Colon (tissue), 2 donors: ENCODE results near the gene CEP20.

ENCODE experiments used
- FAIRE-seq: peaks from 2 replicates; lab custom pipeline; 2012; peaks lifted over from hg19 to GRCh38; lab: Jason Lieb, UNC
- donor health status: control.
- donor health status: control.

CEP20 gene

DNA sequence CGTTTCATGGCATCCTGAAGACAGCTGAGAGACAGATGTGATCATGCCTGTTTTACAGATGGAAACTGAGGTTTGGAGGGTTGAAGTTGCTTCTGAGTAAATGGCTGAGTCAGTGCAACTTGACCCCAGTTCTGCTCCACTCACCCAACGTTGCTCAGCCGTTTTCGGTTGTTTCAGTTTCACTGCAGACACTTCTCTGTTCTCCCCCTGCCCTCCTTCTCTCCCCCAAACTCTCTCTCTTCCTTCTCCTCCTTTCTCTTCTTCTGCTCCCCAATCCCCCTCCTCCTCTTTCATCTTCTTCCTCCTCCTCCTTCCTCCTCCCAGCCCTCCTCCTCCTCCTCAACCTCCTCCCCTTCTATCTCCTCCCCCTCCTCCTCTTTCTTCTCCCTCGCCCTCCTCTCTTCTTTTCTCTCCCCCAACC lies 9.4 kb upstream of the CEP20 start:
- no peak for FAIRE-seq

DNA sequence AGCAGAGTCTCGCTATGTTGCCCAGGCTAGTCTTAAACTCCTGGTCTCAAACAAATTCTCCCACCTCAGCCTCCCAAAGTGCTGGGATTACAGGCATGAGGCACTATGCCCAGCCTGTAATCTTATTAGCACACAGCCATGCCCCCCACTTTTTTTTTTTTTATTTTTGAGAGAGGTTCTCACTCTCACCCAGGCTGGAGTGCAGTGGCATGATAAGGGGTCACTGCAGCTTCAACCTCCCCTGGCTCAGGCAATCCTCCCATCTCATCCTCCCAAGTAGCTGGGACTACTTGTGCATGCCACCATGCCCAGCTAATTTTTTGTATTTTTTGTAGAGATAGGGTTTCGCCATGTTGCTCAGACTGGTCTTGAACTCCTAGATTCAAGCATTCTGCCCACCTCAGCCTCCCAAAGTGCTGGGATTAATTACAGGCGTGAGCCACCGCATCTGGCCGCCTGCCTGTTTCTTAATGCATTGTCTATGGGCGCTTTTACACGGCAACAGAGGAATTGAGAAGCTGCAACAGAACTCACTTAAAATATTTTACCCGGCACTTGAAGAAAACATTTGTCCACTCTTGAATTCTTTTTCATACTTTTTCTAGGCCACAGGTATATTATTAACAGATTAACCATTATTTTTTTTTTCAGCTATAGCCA lies 8.8 kb upstream of the CEP20 start:
- FAIRE-seq = no peak

DNA sequence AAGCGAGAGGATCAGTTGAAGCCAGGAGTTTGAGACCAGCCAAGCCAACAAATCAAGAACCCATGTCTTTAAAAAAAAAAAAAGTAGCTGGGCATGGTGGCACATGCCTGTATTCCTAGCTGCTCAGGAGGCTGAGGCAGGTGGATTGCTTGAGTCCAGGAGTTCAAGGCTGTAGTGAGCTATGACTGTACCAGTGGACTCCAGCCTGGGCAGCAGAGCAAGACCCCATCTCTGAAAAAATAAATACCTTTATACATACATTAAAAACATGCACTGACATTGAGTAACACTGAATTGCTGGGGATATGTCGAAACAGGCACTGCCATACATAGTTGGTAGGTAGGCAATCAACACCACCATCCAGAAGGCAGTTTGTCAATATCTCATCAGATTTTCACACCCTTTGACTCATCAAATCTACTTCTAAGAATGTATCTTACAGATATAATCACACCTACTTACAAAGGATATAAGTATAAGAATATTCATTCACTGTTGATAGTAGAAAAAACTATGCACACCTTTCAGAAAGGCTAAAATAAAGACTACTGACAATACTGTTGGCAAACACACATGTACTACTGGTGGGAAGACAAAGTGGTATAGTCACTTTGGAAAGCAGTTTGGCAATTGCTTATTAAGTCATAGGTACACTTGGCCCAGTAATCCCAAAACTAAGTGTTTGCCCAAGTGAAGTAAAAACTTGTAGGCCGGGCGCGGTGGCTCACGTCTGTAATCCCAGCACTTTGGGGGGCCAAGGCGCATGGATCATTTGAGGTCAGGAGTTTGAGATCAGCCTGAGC lies 6.4 kb upstream of the CEP20 start:
- no peak for FAIRE-seq

DNA sequence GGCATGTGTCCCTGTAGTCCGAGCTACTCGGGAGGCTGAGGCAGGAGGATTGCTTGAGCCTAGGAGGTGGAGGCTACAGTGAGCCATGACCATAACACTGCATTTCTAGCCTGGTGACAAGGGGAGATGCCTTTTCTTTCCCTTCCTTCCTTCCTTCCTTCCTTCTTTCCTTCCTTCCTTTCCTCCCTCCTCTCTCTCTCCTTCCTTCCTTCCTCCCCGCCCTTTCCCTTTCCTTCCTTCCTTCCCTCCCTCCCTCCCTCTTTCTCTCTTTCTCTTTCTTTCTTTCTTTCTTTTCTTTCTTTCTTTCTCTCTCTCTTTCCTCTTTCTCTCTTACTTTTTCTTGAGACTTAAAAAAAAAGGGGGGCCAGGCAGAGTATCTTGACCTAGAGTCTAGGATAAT lies 3.1 kb upstream of the CEP20 start:
- FAIRE-seq = no peak

DNA sequence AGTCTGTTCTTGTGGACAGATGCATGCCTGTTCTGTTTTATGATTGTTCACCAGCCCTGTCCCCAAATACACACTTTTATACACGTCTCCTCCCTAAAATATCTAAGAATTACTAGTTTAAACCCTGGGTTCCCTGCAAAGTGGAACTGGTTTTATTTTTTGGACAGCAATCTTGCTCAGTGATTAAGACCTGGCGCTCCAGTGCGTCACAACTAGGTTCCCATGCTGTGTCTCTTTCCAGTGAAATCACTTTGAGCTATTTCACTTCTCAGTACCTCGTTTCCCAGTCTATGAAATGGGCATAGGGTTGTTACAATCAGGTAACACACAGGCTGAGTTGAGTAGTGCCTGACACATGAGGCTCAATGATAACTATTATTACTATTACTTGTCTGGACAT lies 1.1 kb downstream of the CEP20 start:
- FAIRE-seq = no peak

DNA sequence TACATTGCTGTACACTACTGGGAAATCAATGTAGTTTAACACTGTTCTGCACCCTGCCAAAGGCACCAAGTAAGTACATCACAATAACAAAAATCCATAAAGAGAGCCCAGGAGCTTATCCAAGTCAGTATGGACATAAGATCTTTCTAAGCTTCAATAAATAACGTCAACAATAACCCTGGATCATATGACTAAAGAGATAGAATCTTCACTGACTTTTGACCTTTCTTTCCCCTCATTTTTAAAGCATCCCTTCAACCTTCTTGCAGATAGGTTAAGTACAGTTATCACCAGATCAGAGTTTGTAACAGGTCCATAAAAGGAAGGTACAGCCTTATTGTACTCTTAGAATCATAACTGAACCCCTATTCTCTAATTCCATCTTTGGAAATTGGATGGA lies 2.3 kb downstream of the CEP20 start:
- FAIRE-seq = no peak

DNA sequence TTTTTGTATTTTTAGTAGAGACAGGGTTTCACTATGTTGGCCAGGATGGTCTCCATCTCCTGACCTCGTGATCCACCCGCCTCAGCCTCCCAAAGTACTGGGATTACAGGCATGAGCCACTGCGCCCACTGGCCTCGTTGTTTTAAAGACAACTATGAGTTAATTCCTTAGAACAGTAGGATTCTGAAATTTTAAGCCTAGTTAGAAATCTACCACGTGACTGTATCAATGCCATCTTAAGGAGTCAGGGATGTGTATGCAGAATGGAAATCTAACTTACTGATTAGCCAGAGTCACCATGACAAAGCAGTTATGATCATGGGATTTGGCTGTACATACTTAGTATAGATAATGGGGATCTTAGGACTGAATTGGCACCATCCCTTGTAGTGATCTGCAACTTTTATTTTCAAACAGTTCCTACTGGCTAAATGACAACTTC lies 2.8 kb downstream of the CEP20 start:
- no peak for FAIRE-seq

DNA sequence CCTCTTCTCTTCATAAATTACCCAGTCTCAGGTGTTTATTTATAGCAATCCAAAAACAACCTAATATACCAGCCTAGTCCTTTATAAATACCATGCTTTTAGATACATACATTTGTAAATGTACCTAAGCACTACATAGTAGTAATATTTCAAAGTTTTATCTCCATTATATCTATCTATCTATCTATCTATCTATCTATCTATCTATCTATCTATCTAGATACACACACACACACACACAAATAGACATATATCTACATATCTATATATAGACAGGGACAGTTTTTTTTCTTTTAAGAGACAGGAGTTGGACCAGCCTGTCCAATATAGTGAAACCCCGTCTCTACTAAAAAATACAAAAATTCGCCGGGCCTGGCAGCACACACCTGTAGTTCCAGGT lies 5.8 kb downstream of the CEP20 start:
- no peak for FAIRE-seq

DNA sequence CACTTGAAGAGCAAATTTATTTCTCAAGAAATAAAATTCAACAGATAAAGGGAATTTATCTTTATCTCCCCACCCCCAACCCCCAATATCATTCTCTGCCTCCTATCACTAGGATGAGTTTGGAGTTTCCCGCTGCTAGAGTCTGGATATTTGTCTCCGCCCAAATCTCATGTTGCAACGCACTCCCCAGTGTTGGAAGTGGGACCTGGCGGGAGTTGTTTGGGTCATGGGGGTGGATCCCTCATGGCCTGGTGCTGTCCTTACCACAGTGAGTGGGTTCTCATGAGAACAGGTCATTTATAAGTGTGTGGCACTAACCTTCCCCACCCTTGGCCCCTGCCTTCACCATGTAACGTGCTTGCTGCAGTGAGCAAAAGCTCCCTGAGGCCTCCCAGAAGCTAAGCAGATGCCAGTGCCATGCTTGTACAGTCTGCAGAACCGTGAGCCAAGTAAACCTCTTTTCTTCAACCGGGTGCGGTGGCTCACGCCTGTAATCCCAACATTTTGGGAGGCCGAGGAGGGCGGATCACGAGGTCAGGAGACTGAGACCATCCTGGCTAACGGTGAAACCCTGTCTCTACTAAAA lies 6.5 kb downstream of the CEP20 start:
- no peak for FAIRE-seq

DNA sequence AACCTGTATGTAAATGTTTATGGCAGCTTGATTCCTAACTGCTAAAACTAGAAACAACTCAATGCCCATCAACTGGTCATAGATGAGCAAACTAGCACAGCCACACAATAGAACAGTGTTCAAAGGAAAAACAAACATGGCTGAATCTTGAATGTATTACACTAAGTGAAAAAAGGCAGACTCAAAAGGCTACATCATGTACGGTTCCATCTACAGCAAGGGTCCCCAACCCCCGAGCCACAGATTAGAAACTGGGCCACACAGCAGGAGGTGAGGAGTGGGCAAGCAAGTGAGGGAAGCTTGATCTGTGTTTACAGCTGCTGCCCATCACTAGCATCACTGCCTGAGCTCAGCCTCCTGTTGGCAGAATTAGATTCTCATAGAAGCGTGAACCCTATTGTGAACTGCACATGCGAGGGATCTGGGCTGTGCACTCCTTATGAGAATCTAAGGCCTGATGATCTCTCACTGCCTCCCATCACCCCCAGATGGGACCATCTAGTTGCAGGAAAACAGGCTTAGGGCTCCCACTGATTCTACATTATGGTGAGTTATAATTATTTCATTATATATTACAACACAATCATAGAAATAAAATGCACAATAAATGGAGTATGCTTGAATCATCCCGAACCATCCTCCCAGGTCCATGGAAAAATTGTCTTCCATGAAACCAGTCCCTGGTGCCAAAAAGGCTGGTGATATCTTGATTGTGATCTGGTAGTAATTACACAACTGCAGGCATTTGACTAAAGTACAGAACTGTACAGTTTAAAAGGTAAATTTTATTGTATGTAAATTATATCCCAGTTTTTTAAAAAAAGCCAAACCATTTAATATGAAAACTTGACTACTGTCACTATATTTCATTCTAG lies 7.7 kb downstream of the CEP20 start:
- no peak for FAIRE-seq

DNA sequence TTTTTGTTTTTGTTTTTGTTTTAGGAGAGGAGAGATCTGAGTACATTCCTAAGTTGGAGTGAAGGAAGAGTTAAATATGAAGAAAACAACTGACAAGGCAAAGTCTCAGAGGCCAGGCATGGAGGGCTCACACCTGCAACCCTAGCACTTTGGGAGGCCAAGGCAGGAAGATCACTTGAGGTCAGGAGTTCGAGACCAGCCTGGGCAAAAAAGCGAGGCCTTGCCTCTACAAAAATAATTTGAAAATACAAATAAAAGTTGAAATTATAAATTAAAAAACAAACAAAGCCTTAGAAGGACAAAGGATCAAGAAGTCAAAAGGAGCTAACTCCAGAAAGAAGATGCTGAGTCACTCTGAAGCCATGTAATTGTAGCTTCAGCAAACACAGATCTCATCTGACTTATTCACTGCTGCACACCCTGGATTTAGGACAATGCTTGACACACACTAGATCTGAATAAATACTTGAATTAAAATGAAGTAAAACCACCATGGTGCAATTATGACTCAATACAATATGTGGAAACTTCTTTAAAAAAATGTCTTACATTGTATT lies 9.1 kb downstream of the CEP20 start:
- no peak for FAIRE-seq

DNA sequence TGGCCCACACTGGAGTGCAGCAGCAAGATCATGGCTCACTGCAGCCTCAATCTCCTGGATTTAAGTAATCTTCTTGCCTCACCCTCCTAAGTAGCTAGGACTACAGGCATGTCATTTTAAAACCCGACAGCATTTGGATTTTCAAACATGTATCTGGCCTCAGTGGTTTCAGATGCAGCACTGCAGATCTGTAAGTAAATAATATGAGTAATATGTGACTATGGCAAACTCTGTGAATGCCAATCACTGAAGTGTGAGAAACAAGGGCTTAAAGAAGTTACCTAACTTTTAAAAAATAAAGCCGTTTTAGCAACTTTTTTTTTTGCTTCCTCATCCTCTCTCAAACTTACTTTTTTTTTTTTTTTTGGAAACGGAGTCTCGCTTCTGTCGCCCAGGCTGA lies 11.9 kb downstream of the CEP20 start:
- FAIRE-seq = no peak

DNA sequence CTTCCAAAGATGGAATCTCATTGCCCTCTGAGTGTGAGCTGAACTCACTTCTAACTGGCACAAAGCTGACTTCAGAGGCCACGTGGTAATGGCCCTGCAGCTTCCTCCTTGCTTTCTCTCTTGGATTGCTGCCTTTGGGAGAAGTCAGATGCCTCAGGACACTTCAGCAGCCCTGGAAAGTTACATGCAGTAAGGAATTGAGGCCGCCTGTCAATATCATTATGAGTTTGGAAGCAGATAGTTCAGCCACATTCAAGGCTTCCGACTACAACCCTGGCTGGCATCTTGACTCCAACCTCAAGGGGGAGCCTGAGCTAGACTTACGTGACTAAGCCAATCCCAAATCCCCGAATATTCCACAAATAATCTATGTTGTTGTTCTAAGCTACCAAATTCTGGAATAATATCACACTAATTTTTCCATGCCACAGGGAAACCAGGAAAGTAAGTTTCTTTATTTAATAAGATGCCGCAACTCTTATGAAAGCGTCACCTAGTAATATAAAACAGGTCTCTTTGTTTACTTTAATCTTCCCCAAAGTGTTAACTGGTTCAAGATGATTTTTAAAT lies 13.6 kb downstream of the CEP20 start:
- FAIRE-seq = no peak

DNA sequence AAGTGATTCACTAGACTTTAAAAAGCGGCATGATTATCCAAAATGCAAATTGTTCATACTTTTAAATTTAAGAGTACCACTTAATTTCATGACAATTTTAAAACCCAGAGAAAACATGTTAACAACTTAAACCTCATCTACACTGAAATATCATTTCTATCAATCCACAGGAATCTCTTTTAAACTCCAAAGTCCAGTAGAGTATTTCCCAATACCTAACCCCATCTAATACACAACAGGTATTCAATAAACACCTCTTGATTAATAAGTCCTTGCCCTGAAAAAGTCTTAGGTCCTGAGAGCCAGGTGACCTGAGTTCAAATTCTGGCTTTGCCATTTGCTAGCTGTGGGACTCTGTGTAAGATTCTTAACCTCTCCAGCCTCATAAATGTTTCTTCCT lies 14.7 kb downstream of the CEP20 start:
- FAIRE-seq = no peak

DNA sequence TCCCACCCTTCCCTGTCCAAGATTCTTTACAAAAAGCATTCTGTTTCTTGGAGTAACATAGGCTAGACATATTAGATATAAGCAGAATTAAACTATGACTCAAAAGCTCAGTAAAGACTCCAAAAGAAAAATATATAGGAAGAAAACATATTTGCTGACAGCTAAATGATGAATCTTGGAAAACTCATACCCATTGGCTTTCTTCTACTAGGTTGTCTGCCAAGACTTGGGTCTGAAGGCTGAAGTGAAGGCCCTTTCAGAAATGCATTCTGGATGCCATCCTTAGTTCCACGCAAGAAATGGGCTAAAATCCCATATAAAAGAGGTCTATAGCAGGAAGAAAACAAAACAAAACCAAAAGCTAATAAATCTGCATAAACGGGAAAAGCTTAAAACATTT lies 15.1 kb downstream of the CEP20 start:
- no peak for FAIRE-seq

DNA sequence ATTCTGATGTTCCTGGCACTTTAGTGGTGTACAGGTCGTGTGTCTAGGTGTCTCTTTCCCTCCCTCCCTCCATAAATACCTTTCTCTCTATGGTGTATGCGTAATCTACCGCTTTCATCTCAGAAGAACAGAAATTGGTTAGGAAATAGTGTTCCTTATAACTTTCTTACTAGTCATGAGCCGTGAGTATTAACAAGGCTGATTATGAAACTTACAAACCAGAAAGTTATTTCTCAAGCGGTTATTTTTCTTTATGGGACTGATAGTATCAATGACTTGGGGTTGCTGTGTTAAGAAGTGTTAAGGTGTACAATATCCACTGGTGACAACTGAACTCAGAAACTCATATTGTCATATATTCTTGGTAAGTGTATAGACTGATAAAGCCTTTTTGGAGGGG lies 18.4 kb downstream of the CEP20 start:
- no peak for FAIRE-seq

DNA sequence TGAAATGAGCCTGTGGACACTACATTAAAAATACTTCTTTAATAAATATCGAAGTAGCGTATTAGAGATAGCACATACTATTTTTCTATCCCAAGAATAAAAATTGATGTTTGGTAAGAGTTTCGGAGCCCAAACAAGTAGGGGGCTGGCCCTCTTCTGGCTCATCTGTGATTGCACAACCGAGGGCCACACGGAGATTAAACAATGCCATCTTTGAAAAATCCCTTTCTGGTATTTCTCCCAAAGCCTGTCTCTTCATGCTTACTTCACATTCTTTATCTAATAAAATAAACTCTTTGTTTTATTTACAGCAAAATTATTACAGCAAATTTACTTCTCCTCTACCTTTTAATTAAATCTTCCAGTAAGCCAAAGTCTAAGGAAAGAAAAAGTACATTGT lies 22.0 kb downstream of the CEP20 start:
- FAIRE-seq = no peak

DNA sequence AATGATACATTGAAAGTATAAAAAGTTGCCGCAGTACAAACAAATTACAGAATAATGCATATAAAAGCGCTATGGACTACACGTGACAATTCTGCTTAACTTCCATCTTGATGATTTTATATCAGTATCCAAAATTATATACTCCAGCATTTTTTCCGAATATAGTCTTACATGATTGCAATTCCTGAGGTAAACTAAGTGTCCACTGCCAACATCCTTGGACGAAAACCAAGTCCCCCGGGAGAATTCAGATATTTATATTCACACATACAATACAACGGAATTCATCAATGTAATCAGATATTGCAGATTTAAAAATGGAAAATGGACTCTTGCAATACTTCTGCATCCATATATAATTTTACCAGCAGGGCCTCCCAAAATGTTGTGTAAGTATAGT lies 22.7 kb downstream of the CEP20 start:
- no peak for FAIRE-seq

DNA sequence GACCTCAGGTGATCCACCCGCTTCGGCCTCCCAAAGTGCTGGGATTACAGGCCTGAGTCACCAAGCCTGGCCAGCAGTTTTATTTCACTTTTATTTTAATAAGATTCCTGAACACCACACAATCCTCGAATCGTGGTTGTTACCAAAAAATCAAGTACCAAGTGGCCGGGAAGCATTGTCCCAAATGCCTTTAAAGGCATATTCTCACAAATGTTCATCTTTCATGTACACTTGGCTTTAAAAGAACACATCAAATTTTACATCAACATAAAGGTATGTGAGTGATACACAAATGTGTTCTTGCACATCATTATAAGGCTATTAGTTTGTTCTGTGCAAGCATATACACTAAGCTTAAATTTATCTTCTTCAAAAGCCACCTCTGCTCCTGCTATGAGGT lies 23.5 kb downstream of the CEP20 start:
- no peak for FAIRE-seq

DNA sequence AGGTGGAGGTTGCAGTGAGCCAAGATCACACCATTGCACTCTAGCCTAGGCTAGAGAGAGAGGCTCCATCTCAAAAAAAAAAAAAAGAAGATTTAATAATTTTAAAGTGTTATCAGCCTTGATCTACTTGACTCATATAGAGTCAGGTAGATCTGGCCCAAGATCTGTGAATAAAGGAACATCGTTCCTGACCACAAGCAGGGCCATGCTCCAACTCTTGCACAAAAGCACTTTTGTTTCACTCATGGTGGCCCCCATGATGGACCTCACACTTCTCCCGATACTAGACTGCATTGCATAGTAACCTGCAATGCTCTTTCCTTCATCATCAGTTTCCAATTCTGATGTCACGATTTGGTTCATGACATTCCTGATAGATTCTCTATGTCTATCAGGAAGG lies 26.4 kb downstream of the CEP20 start:
- FAIRE-seq = no peak

DNA sequence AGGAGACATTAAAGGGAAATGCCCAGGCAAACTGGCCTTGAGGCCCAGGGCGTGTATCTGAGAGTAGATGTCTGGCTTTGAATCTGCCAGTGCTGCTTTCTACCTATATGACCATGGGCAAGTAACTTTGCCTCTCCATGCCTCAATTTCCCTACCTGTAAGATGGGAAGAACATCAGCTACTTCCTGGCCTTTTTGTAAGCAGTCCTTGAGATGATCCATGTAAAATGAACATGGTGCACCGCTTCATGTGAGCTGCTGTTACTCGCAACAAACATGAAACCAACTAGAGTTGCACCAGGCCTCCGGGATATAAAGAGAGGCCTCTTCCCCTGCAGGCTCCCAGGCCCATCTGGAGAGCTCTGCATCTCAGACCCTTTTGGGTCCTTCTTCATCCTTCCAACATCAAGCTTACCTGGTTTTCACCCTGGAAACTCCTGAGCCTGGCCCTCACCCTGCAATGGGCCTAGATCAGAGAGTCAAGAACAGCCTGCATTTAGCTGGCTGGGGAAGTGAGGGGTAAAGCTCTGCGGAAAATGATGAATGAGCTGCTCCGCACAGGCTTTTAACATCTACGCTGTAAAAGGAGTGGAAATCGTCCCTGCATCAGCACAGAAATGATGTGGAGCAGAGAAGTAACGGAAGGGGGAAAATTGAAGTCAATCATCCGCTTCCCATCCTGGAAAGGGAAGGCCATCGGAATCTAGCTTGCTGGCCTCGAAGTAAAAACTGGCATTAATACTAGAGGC lies 29.3 kb downstream of the CEP20 start:
- FAIRE-seq = no peak
